Tibial artery (tissue), 4 donors: ENCODE data around the gene SERPINH1.

Experiments used
- DNase-seq, 2 donors: peaks; one replicate each; pipeline ENCODE4 v3.0.0-alpha.2; 2019
- H3K27ac ChIP-seq, 2 donors: fragments of 200-600 bp; sonication (generic) in 1 of 2; 1 replicate in 1 of 2; 2 replicates in 1 of 2; pipeline ENCODE4 v1.5.1; 2018 to 2019; ENCODE audit warnings: mild to moderate bottlenecking in 1 of 2
- H3K27me3 ChIP-seq, 2 donors: fragments of 200-600 bp; sonication (generic) in 1 of 2; one replicate each; pipeline versions ENCODE4 v1.5.1 to v1.6.0; 2016 to 2019
- H3K36me3 ChIP-seq, 3 donors: fragments of 200-600 bp; sonication (generic) in 2 of 3; one replicate each; pipeline ENCODE4 v1.5.1; 2016 to 2019; ENCODE audit warnings: mild to moderate bottlenecking in 2 of 3
- H3K4me1 ChIP-seq, 4 donors: fragments of 200-600 bp; sonication (generic) in 2 of 4; 1 replicate in 3 of 4; 2 replicates in 1 of 4; pipeline ENCODE4 v1.5.1; 2016 to 2019
- H3K4me3 ChIP-seq, 2 donors: fragments of 200-600 bp; sonication (generic) in 1 of 2; 1 replicate in 1 of 2; 2 replicates in 1 of 2; pipeline ENCODE4 v1.5.1; 2018 to 2019; ENCODE audit warnings: mild to moderate bottlenecking in 2 of 2
- H3K9me3 ChIP-seq, 3 donors: fragments of 200-600 bp; sonication (generic) in 1 of 3; one replicate each; pipeline ENCODE4 v1.5.1; 2016 to 2019
- intact Hi-C: fragments of 100-400 bp; cut with DNase I; formaldehyde crosslinking; loops from one replicate; pipeline ENCODE4 v1.15.0; 2023; ENCODE audit warnings: low total_unique reads
- TF ChIP-seq, protein P1 (sequence below), 2 experiments: fragments of 200-600 bp in 1 of 2; fragments of 450-650 bp in 1 of 2; IDR thresholded peaks; one replicate each; pipeline ENCODE4 v1.5.1; 2017 to 2019; ENCODE audit warnings: antibody characterized with exemption in 2 of 2, mild to moderate bottlenecking in 1 of 2, moderate library complexity in 1 of 2

SERPINH1 gene

DNA sequence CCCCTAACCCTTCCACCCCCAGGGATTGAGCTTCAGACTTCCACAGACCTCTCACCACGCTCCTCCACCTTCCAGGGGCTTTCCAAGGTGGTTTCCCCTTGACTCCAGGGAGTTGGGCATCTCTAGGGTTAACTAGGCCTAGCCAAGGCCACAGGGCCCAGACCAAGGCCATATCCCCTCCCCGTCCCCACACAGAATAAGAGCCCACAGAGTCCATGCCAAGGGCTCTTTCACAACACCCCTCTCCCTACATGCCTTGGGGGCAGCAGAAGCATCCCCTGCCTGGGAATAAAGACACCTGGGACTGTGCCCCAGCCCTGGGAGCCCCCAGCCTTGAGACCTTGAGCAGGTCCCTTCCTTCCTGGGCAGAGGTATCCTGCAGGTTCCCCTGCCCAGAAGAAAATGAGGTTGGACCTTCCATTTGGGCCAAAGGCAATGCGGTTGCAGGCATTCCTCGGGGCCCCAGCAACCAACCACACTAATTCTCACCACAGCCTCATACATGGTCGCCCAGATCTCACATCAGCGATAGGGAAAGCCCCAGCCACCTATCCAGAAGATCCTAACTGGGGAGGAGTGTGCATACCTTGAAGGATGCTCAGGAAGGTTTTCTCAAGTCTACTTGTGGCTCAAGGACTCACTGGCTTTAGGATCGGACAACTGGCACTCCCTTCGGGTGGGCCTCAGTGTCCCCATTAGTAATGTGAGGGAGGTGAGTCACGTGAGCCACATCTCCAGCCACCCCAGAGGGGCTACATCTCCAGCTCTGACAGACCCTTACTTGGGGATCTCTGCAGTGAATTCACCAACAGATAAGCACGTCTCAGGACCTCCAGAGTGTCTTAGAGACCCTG is 38.0 kb upstream of the SERPINH1 start:
- TF ChIP-seq, protein P1, sequence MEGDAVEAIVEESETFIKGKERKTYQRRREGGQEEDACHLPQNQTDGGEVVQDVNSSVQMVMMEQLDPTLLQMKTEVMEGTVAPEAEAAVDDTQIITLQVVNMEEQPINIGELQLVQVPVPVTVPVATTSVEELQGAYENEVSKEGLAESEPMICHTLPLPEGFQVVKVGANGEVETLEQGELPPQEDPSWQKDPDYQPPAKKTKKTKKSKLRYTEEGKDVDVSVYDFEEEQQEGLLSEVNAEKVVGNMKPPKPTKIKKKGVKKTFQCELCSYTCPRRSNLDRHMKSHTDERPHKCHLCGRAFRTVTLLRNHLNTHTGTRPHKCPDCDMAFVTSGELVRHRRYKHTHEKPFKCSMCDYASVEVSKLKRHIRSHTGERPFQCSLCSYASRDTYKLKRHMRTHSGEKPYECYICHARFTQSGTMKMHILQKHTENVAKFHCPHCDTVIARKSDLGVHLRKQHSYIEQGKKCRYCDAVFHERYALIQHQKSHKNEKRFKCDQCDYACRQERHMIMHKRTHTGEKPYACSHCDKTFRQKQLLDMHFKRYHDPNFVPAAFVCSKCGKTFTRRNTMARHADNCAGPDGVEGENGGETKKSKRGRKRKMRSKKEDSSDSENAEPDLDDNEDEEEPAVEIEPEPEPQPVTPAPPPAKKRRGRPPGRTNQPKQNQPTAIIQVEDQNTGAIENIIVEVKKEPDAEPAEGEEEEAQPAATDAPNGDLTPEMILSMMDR (IDR thresholded peaks at IDR 0.05), result no peak
- Histone ChIP-seq H3K36me3 (no peaks in the 10 kb centered on the region), H3K4me1 (peaks cover 0 to 42% (median 34%) of the 10 kb centered on the region in 4 donors), H3K9me3 (no peaks in the 10 kb centered on the region), H3K4me3 (peak overlapping the region; percentile 61 to 66), H3K27me3 (no peaks in the 10 kb centered on the region), H3K27ac (peak overlapping the region; percentile 39)
- DNase-seq, result no peak
- intact Hi-C loops, result loop anchor here (10.0 kb wide), 1 partner anchor 239 kb away; no protein-coding TSS in a partner anchor

DNA sequence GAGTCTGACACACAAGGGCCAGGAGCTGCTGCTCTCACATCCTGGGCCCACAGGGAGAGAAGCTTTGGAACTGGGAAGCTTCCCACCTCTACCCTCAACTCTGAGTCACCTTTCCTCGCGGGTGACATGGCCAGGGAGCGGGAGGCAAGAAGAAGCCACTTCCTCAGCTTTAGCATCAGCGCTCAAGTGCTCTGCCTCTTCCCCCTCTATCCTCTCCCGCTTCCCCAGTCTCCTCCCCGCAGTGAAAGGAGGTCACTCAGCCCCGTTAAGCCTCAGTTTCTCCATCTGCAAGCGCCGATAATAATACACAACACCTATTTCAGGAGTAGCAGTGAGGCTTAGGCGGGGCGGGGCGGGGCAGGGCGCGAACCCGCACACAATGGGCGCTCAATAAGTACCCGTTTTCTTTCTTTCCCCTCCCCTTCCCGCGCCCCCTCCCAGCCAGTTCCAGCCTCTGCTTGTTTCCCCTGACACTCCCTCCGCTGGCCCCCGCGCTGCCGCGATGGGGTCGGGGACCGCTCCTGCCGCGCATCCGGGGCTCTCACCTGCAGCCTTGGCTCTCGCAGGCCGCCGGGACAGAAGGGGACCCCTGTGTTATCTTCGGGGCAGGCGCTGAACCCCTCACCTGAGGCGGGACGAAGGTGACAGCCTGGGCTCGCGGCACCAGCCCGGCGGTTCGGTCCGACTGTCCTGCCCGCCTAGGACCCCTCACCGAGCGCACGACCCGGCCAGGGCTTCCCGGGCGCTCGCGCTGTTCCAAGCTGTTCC is 37.2 kb upstream of the SERPINH1 start:
- DNase-seq, result no peak
- Histone ChIP-seq H3K4me3 (peak overlapping the region; percentile 61 to 66), H3K27me3 (no peaks in the 10 kb centered on the region), H3K9me3 (no peaks in the 10 kb centered on the region), H3K36me3 (no peaks in the 10 kb centered on the region), H3K27ac (peak overlapping the region; percentile 39), H3K4me1 (peaks cover 0 to 42% (median 34%) of the 10 kb centered on the region in 4 donors)
- TF ChIP-seq, protein P1 (IDR thresholded peaks at IDR 0.05), result no peak
- intact Hi-C loops, result loop anchor here (10.0 kb wide), 1 partner anchor 240 kb away; no protein-coding TSS in a partner anchor

GRCh38 chr11:75525433-75526191 is 36.4 kb upstream of the SERPINH1 start, which contains the start of gene GDPD5:
Gene GDPD5 (minus strand): TSS chr11:75525941. CDS start chr11:75477735, 48,206 bp downstream.
- Histone ChIP-seq H3K4me1 (peaks cover 0 to 35% (median 27%) of the 10 kb centered on the region in 4 donors), H3K36me3 (no peaks in the 10 kb centered on the region), H3K27me3 (no peaks in the 10 kb centered on the region), H3K27ac (peak within 1 kb of the TSS; percentile 39 to 60), H3K9me3 (no peaks in the 10 kb centered on the region), H3K4me3 (peak within 1 kb of the TSS; percentile 61 to 66)
- peak; percentile 74 to 85 for DNase-seq
- TF ChIP-seq, protein P1 (IDR thresholded peaks at IDR 0.05), result peak; percentile 28 to 42
- intact Hi-C loops, result loop anchor here (10.0 kb wide), 1 partner anchor 241 kb away; no protein-coding TSS in a partner anchor

DNA sequence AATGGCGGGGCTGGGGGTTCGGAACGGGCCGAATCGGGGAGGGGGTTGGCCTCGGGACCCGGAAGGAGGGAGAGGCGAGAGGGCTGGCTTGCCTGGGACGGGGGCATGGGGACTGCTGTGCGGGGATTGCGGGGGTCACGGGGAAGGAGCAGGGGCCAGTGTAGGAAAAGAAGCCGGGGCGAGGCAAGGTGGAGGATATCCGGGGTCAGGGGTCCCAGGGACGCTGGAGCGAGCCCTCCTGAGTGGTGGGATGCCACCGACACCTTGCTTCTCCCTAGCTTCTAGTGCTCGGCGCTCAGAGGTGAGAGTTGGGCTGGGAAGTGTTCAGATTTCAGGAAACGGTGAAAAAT is 35.9 kb upstream of the SERPINH1 start:
- Histone ChIP-seq H3K9me3 (no peaks in the 10 kb centered on the region), H3K4me3 (peak overlapping the region; percentile 61 to 66), H3K36me3 (no peaks in the 10 kb centered on the region), H3K4me1 (peaks cover 0 to 30% (median 22%) of the 10 kb centered on the region in 4 donors), H3K27ac (peak overlapping the region; percentile 39 to 60), H3K27me3 (no peaks in the 10 kb centered on the region)
- intact Hi-C loops, result loop anchor here (10.0 kb wide), 1 partner anchor 241 kb away; no protein-coding TSS in a partner anchor
- no peak for DNase-seq
- TF ChIP-seq, protein P1 (IDR thresholded peaks at IDR 0.05), result no peak

- intact Hi-C loops, result loop anchor here (10.0 kb wide), 1 partner anchor 242 kb away; no protein-coding TSS in a partner anchor
- no peaks in the 10 kb centered on the region for H3K27me3 ChIP-seq
- no peaks in the 10 kb centered on the region for H3K9me3 ChIP-seq
- DNase-seq, result no peak
- H3K27ac ChIP-seq, result no peak overlapping the region
- TF ChIP-seq, protein P1 (IDR thresholded peaks at IDR 0.05), result no peak
- H3K4me3 ChIP-seq, result no peak overlapping the region
- H3K4me1 ChIP-seq, result peaks cover 0 to 29% (median 21%) of the 10 kb centered on the region in 4 donors
- H3K36me3 ChIP-seq, result no peaks in the 10 kb centered on the region
Observed at GRCh38 chr11:75527130-75527529, 34.9 kb upstream of the SERPINH1 start.
